SU-DHL-6 (cell line): ENCODE measurements around the gene KIF16B.

Experiments
- EZH2phosphoT487 ChIP-seq: fragments of 200-600 bp; sonication (generic), shearing (Covaris generic); conservative IDR thresholded peaks from 2 replicates; pipeline ENCODE4 v1.6.1; 2018; ENCODE audit warnings: mild to moderate bottlenecking, antibody characterized with exemption, low read length, moderate library complexity, mixed read lengths
- TF ChIP-seq, protein P1 (sequence below): fragments of 200-600 bp; sonication (generic); IDR thresholded peaks from one replicate; pipeline ENCODE4 v1.5.1; 2017; ENCODE audit warnings: antibody characterized with exemption, mild to moderate bottlenecking, low read length, moderate library complexity; ENCODE audit not compliant: insufficient read depth, poor library complexity, severe bottlenecking

DNA sequence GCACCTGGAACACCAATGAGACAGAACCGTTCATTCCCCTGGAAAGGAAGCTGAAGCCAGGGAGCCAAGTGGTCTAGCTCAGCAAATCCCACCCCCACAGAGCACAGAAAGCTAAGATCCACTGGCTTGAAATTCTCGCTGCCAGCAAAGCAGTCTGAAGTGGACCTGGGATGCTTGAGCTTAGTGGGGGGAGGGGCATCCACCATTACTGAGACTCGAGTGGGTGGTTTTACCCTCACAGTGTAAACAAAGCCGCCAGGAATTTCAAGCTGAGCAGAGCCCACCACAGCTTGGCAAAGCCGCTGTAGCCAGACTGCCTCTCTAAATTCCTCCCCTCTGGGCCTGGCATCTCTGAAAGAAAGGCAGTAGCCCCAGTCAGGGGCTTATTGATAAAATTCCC is 53.1 kb downstream of the KIF16B start:
- TF ChIP-seq, protein P1, sequence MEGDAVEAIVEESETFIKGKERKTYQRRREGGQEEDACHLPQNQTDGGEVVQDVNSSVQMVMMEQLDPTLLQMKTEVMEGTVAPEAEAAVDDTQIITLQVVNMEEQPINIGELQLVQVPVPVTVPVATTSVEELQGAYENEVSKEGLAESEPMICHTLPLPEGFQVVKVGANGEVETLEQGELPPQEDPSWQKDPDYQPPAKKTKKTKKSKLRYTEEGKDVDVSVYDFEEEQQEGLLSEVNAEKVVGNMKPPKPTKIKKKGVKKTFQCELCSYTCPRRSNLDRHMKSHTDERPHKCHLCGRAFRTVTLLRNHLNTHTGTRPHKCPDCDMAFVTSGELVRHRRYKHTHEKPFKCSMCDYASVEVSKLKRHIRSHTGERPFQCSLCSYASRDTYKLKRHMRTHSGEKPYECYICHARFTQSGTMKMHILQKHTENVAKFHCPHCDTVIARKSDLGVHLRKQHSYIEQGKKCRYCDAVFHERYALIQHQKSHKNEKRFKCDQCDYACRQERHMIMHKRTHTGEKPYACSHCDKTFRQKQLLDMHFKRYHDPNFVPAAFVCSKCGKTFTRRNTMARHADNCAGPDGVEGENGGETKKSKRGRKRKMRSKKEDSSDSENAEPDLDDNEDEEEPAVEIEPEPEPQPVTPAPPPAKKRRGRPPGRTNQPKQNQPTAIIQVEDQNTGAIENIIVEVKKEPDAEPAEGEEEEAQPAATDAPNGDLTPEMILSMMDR = no peak
- TF ChIP-seq EZH2phosphoT487 = no peak
